Skeletal muscle tissue (tissue), 4 donors: ENCODE data around the gene GFRA3. TPM values are rescaled to one million over a fixed set of nuclear protein-coding genes. Genes with fewer than 3 reads are reported as not detected.
A peak's percentile ranks its signal among the peaks of the same experiment; 100 is the strongest.

ENCODE experiments used
- H3K27ac ChIP-seq: one replicate; pipeline ENCODE4 v1.7.0; 2013; ENCODE audit warnings: mild to moderate bottlenecking, low read depth, low read length, inconsistent platforms
- H3K27me3 ChIP-seq, 3 donors: one replicate each; pipeline ENCODE4 v1.7.0; 2013; ENCODE audit warnings: low read length in 3 of 3; ENCODE audit not compliant: control insufficient read depth in 3 of 3, insufficient read depth in 3 of 3
- H3K36me3 ChIP-seq, 3 donors: one replicate each; pipeline ENCODE4 v1.7.0; 2013; ENCODE audit warnings: low read length in 3 of 3; ENCODE audit not compliant: control insufficient read depth in 3 of 3, insufficient read depth in 3 of 3
- H3K4me1 ChIP-seq, 3 donors: one replicate each; pipeline ENCODE4 v1.7.0; 2013; ENCODE audit warnings: low read length in 3 of 3, mild to moderate bottlenecking in 3 of 3; ENCODE audit not compliant: control insufficient read depth in 3 of 3, insufficient read depth in 3 of 3
- H3K4me3 ChIP-seq, 3 donors: one replicate each; pipeline ENCODE4 v1.7.0; 2013; ENCODE audit warnings: low read length in 3 of 3
- H3K9ac ChIP-seq, 3 donors: one replicate each; pipeline ENCODE4 v1.7.0; 2013; ENCODE audit warnings: low read length in 3 of 3, mild to moderate bottlenecking in 3 of 3, moderate library complexity in 2 of 3, low read depth in 1 of 3
- H3K9me3 ChIP-seq, 3 donors: one replicate each; pipeline ENCODE4 v1.7.0; 2013; ENCODE audit warnings: low read length in 3 of 3; ENCODE audit not compliant: control insufficient read depth in 3 of 3
- total RNA-seq: library from RNA; depleted of rRNA; stranded (reverse); fragments of >200 nt; gene quantifications from one replicate; pipeline ENCODE4 v1.2.3, GENCODE V29; 2014
- donor health status: Osteomylitis.

Gene GFRA3
- total RNA-seq, 1 donor from 2014 or later, result 1.0 TPM

- Histone ChIP-seq H3K9me3 (no peaks in the 10 kb centered on the region), H3K4me3 (no peak overlapping the region), H3K9ac (no peak overlapping the region), H3K36me3 (no peaks in the 10 kb centered on the region), H3K27me3 (peaks cover 5 to 20% (median 9%) of the 10 kb centered on the region in 3 donors), H3K27ac (no peak overlapping the region), H3K4me1 (peaks cover 0 to 3% (median 0%) of the 10 kb centered on the region in 3 donors)
Measured at GRCh38 chr5:138276402-138277054, 2.1 kb upstream of the GFRA3 start.

GRCh38 chr5:138275895-138276294 lies 1.5 kb upstream of the GFRA3 start:
- Histone ChIP-seq H3K9ac (no peak overlapping the region), H3K27me3 (peaks cover 5 to 20% (median 9%) of the 10 kb centered on the region in 3 donors), H3K36me3 (no peaks in the 10 kb centered on the region), H3K27ac (no peak overlapping the region), H3K4me3 (no peak overlapping the region), H3K4me1 (peaks cover 0 to 3% (median 0%) of the 10 kb centered on the region in 3 donors), H3K9me3 (no peaks in the 10 kb centered on the region)

GRCh38 chr5:138275379-138275782 lies 960 bp upstream of the GFRA3 start:
- H3K4me3 ChIP-seq, result no peak overlapping the region
- no peak overlapping the region for H3K27ac ChIP-seq
- H3K4me1 ChIP-seq, result peaks cover 0 to 3% (median 0%) of the 10 kb centered on the region in 3 donors
- H3K9ac ChIP-seq, result no peak overlapping the region
- H3K36me3 ChIP-seq, result no peaks in the 10 kb centered on the region
- H3K27me3 ChIP-seq, result peaks cover 5 to 20% (median 9%) of the 10 kb centered on the region in 3 donors
- H3K9me3 ChIP-seq, result no peaks in the 10 kb centered on the region

- Histone ChIP-seq H3K9me3 (no peaks in the 10 kb centered on the region), H3K27me3 (peaks cover 5 to 20% (median 9%) of the 10 kb centered on the region in 3 donors), H3K27ac (no peak overlapping the region), H3K36me3 (no peaks in the 10 kb centered on the region), H3K4me3 (peak overlapping the region in 1 of 3 donors; percentile 23), H3K9ac (no peak overlapping the region), H3K4me1 (peaks cover 0 to 3% (median 0%) of the 10 kb centered on the region in 3 donors)
Measured at GRCh38 chr5:138273834-138274188, 610 bp downstream of the GFRA3 start.

- no peak overlapping the region for H3K4me3 ChIP-seq
- no peak overlapping the region for H3K27ac ChIP-seq
- peaks cover 5 to 20% (median 9%) of the 10 kb centered on the region in 3 donors for H3K27me3 ChIP-seq
- no peak overlapping the region for H3K9ac ChIP-seq
- H3K36me3 ChIP-seq, result no peaks in the 10 kb centered on the region
- peaks cover 0 to 3% (median 0%) of the 10 kb centered on the region in 3 donors for H3K4me1 ChIP-seq
- H3K9me3 ChIP-seq, result no peaks in the 10 kb centered on the region
Measured at GRCh38 chr5:138272681-138273080, 1.7 kb downstream of the GFRA3 start.

- H3K36me3 ChIP-seq, result no peaks in the 10 kb centered on the region
- no peak overlapping the region for H3K4me3 ChIP-seq
- H3K9me3 ChIP-seq, result no peaks in the 10 kb centered on the region
- H3K27me3 ChIP-seq, result peaks cover 5 to 20% (median 9%) of the 10 kb centered on the region in 3 donors
- H3K9ac ChIP-seq, result no peak overlapping the region
- peaks cover 0 to 3% (median 0%) of the 10 kb centered on the region in 3 donors for H3K4me1 ChIP-seq
- H3K27ac ChIP-seq, result no peak overlapping the region
Measured at GRCh38 chr5:138271281-138271680, 3.1 kb downstream of the GFRA3 start.

GRCh38 chr5:138264183-138264582 lies 10.2 kb downstream of the GFRA3 start:
- Histone ChIP-seq H3K4me3 (no peak overlapping the region), H3K27ac (no peak overlapping the region), H3K36me3 (no peaks in the 10 kb centered on the region), H3K9me3 (no peaks in the 10 kb centered on the region), H3K4me1 (no peaks in the 10 kb centered on the region), H3K9ac (no peak overlapping the region), H3K27me3 (peaks cover 0 to 3% (median 0%) of the 10 kb centered on the region in 3 donors)

- H3K27me3 ChIP-seq, result peaks cover 0 to 3% (median 0%) of the 10 kb centered on the region in 3 donors
Measured at GRCh38 chr5:138263581-138263980, 10.8 kb downstream of the GFRA3 start.

GRCh38 chr5:138258704-138259292 lies 15.6 kb downstream of the GFRA3 start:
- H3K4me3 ChIP-seq, result no peak overlapping the region

More at GRCh38 chr5:138263581-138263980, 10.8 kb downstream of the GFRA3 start:
- H3K9ac ChIP-seq, result no peak overlapping the region
- no peaks in the 10 kb centered on the region for H3K9me3 ChIP-seq
- no peak overlapping the region for H3K4me3 ChIP-seq
- no peak overlapping the region for H3K27ac ChIP-seq
- H3K4me1 ChIP-seq, result no peaks in the 10 kb centered on the region
- no peaks in the 10 kb centered on the region for H3K36me3 ChIP-seq

GRCh38 chr5:138257583-138257982 lies 16.8 kb downstream of the GFRA3 start:
- H3K36me3 ChIP-seq, result no peaks in the 10 kb centered on the region
- no peak overlapping the region for H3K4me3 ChIP-seq
- H3K27me3 ChIP-seq, result no peaks in the 10 kb centered on the region
- H3K9ac ChIP-seq, result no peak overlapping the region
- H3K4me1 ChIP-seq, result no peaks in the 10 kb centered on the region
- H3K9me3 ChIP-seq, result no peaks in the 10 kb centered on the region
- H3K27ac ChIP-seq, result no peak overlapping the region

More at GRCh38 chr5:138258704-138259292, 15.6 kb downstream of the GFRA3 start:
- Histone ChIP-seq H3K9ac (no peak overlapping the region), H3K4me1 (no peaks in the 10 kb centered on the region), H3K9me3 (no peaks in the 10 kb centered on the region), H3K36me3 (no peaks in the 10 kb centered on the region), H3K27ac (no peak overlapping the region), H3K27me3 (no peaks in the 10 kb centered on the region)
